ENCODE results near the gene LRRC75B. TPM values are rescaled to one million over a fixed set of nuclear protein-coding genes. Genes with fewer than 3 reads are reported as not detected.

Gene LRRC75B
- total RNA-seq, 1 donor from 2014 or later: 37.7 TPM

GRCh38 chr22:24587948-24588347 is 4.9 kb downstream of the LRRC75B start:
- no peak for ATAC-seq
- no peak for DNase-seq (ENCODE audit: low spot score)

GRCh38 chr22:24587251-24587650 is 5.6 kb downstream of the LRRC75B start:
- DNase-seq (ENCODE audit: low spot score) (no peak), ATAC-seq (no peak)

- DNase-seq (ENCODE audit: low spot score) (no peak), ATAC-seq (no peak)
Measured at GRCh38 chr22:24585927-24586546, 6.8 kb downstream of the LRRC75B start.

- ATAC-seq (no peak), DNase-seq (ENCODE audit: low spot score) (no peak)
Measured at GRCh38 chr22:24585461-24585860, 7.4 kb downstream of the LRRC75B start.

GRCh38 chr22:24584871-24585411 is 7.9 kb downstream of the LRRC75B start:
- DNase-seq (ENCODE audit: low spot score): no peak
- no peak for ATAC-seq

- DNase-seq (ENCODE audit: low spot score) (no peak), ATAC-seq (no peak)
Measured at GRCh38 chr22:24584166-24584790, 8.6 kb downstream of the LRRC75B start.

GRCh38 chr22:24583221-24584165 is 9.4 kb downstream of the LRRC75B start:
- ATAC-seq (peak; percentile 53), DNase-seq (ENCODE audit: low spot score) (no peak)

GRCh38 chr22:24582056-24582814 is 10.6 kb downstream of the LRRC75B start:
- DNase-seq (ENCODE audit: low spot score) (no peak), ATAC-seq (no peak)

GRCh38 chr22:24580276-24580675 is 12.6 kb downstream of the LRRC75B start:
- ATAC-seq: no peak

GRCh38 chr22:24579258-24579601 is 13.6 kb downstream of the LRRC75B start:
- no peak for ATAC-seq
- DNase-seq (ENCODE audit: low spot score): no peak

More at GRCh38 chr22:24580276-24580675, 12.6 kb downstream of the LRRC75B start:
- DNase-seq (ENCODE audit: low spot score): no peak

GRCh38 chr22:24578355-24579257 is 14.3 kb downstream of the LRRC75B start:
- peak; percentile 65 for ATAC-seq
- no peak for DNase-seq (ENCODE audit: low spot score)

- DNase-seq (ENCODE audit: low spot score) (no peak), ATAC-seq (peak; percentile 67)
Measured at GRCh38 chr22:24576778-24577177, 16.1 kb downstream of the LRRC75B start.

- ATAC-seq (peak; percentile 17), DNase-seq (ENCODE audit: low spot score) (no peak)
Measured at GRCh38 chr22:24571266-24571665, 21.6 kb downstream of the LRRC75B start.

- DNase-seq (ENCODE audit: low spot score) (no peak), ATAC-seq (peak; percentile 4)
Measured at GRCh38 chr22:24567668-24568067, 25.2 kb downstream of the LRRC75B start.

- ATAC-seq: no peak
- no peak for DNase-seq (ENCODE audit: low spot score)
Measured at GRCh38 chr22:24566899-24567511, 25.9 kb downstream of the LRRC75B start.

- DNase-seq (ENCODE audit: low spot score) (no peak), ATAC-seq (peak; percentile 52)
Measured at GRCh38 chr22:24565077-24565476, 27.8 kb downstream of the LRRC75B start.

GRCh38 chr22:24564376-24565058 is 28.4 kb downstream of the LRRC75B start:
- DNase-seq (ENCODE audit: low spot score): peak; percentile 73
- peak; percentile 87 for ATAC-seq

- DNase-seq (ENCODE audit: low spot score): no peak
- ATAC-seq: no peak
Measured at GRCh38 chr22:24563246-24563645, 29.6 kb downstream of the LRRC75B start.

- ATAC-seq (no peak), DNase-seq (ENCODE audit: low spot score) (no peak)
Measured at GRCh38 chr22:24559471-24559870, 33.4 kb downstream of the LRRC75B start.

All from left lobe of liver (tissue), 2 donors.